Dendritic cell treated with granulocyte-macrophage colony-stimulating factor and Interleukin-4, amounts not matched to agents 40 ng/mL and 50 ng/mL, for 4 days (primary cell): ENCODE measurements around the gene IL10RA.
"Not testable (repeated sequence)": the region's sequence is repeated elsewhere in the genome, so short reads cannot be mapped to it uniquely, and the experiment has no call there.

ENCODE experiments used
- H3K27ac Mint-ChIP-seq: one replicate; pipeline ENCODE4 v1.8.0; 2022; ENCODE audit warnings: mild to moderate bottlenecking, mixed read lengths
- H3K27me3 Mint-ChIP-seq: one replicate; pipeline ENCODE4 v1.8.0; 2022; ENCODE audit warnings: mild to moderate bottlenecking, mixed read lengths
- H3K36me3 Mint-ChIP-seq: one replicate; pipeline ENCODE4 v1.8.0; 2022; ENCODE audit warnings: low read depth, mixed read lengths
- H3K4me1 Mint-ChIP-seq: one replicate; pipeline ENCODE4 v1.8.0; 2022; ENCODE audit warnings: low read depth, mixed read lengths
- H3K4me3 Mint-ChIP-seq: one replicate; pipeline ENCODE4 v1.8.0; 2022; ENCODE audit warnings: mild to moderate bottlenecking, moderate library complexity, mixed read lengths
- H3K9me3 Mint-ChIP-seq: one replicate; pipeline ENCODE4 v1.8.0; 2022; ENCODE audit warnings: mixed read lengths
- intact Hi-C: fragments of 100-400 bp; cut with micrococcal nuclease; formaldehyde crosslinking; loops from one replicate; pipeline ENCODE4 v1.15.0; 2022

The IL10RA gene

GRCh38 chr11:118001494-118001971 is 15.3 kb downstream of the IL10RA start:
- Mint-ChIP-seq H3K4me3 (no peak overlapping the region), H3K4me1 (peaks cover 97% of the 10 kb centered on the region), H3K9me3 (peaks cover 7% of the 10 kb centered on the region), H3K36me3 (peaks cover 59% of the 10 kb centered on the region), H3K27me3 (no peaks in the 10 kb centered on the region), H3K27ac (peak overlapping the region; percentile 92)
- intact Hi-C loops, result loop anchor here (5.0 kb wide), 1 partner anchor 51 kb away; no protein-coding TSS in a partner anchor

- H3K4me1 Mint-ChIP-seq, result peaks cover 97% of the 10 kb centered on the region
- peak overlapping the region; percentile 92 for H3K27ac Mint-ChIP-seq
- peaks cover 53% of the 10 kb centered on the region for H3K36me3 Mint-ChIP-seq
- no peaks in the 10 kb centered on the region for H3K27me3 Mint-ChIP-seq
- intact Hi-C loops, result loop anchor here (2.0 to 5.0 kb wide), 2 partner anchors 13 to 50 kb away; no protein-coding TSS in a partner anchor
- H3K9me3 Mint-ChIP-seq, result peaks cover 7% of the 10 kb centered on the region
- peak overlapping the region; percentile 14 for H3K4me3 Mint-ChIP-seq
Observed at GRCh38 chr11:118002010-118002540, 15.9 kb downstream of the IL10RA start.

GRCh38 chr11:118002541-118003423 is 16.6 kb downstream of the IL10RA start:
- intact Hi-C loops, result loop anchor here (1.0 to 5.0 kb wide), 3 partner anchors 10 to 50 kb away; no protein-coding TSS in a partner anchor

GRCh38 chr11:118003456-118003855 is 17.3 kb downstream of the IL10RA start:
- no peak overlapping the region for H3K4me3 Mint-ChIP-seq
- H3K9me3 Mint-ChIP-seq, result peaks cover 7% of the 10 kb centered on the region
- H3K4me1 Mint-ChIP-seq, result peaks cover 97% of the 10 kb centered on the region
- no peaks in the 10 kb centered on the region for H3K27me3 Mint-ChIP-seq
- H3K36me3 Mint-ChIP-seq, result peaks cover 40% of the 10 kb centered on the region
- intact Hi-C loops, result loop anchor here (1.0 to 5.0 kb wide), 3 partner anchors 9 to 49 kb away; no protein-coding TSS in a partner anchor
- peak overlapping the region; percentile 92 for H3K27ac Mint-ChIP-seq

More at GRCh38 chr11:118002541-118003423, 16.6 kb downstream of the IL10RA start:
- H3K36me3 Mint-ChIP-seq, result peaks cover 46% of the 10 kb centered on the region
- peak overlapping the region; percentile 92 for H3K27ac Mint-ChIP-seq
- no peaks in the 10 kb centered on the region for H3K27me3 Mint-ChIP-seq
- peaks cover 97% of the 10 kb centered on the region for H3K4me1 Mint-ChIP-seq
- H3K4me3 Mint-ChIP-seq, result no peak overlapping the region
- peaks cover 7% of the 10 kb centered on the region for H3K9me3 Mint-ChIP-seq

- Mint-ChIP-seq H3K27ac (peak overlapping the region; percentile 92), H3K4me3 (no peak overlapping the region), H3K27me3 (no peaks in the 10 kb centered on the region), H3K4me1 (peaks cover 97% of the 10 kb centered on the region), H3K9me3 (peaks cover 7% of the 10 kb centered on the region), H3K36me3 (peaks cover 27% of the 10 kb centered on the region)
- intact Hi-C loops, result loop anchor here (5.0 kb wide), 1 partner anchor 48 kb away; no protein-coding TSS in a partner anchor
Observed at GRCh38 chr11:118004543-118005223, 18.5 kb downstream of the IL10RA start.

- Mint-ChIP-seq H3K36me3 (peaks cover 19% of the 10 kb centered on the region), H3K27me3 (no peaks in the 10 kb centered on the region), H3K4me1 (peaks cover 97% of the 10 kb centered on the region), H3K4me3 (peak overlapping the region; percentile 24), H3K9me3 (peaks cover 7% of the 10 kb centered on the region), H3K27ac (peak overlapping the region; percentile 92)
- intact Hi-C loops, result no loop called here
Observed at GRCh38 chr11:118005224-118006152, 19.3 kb downstream of the IL10RA start.

- peaks cover 13% of the 10 kb centered on the region for H3K36me3 Mint-ChIP-seq
- no peaks in the 10 kb centered on the region for H3K27me3 Mint-ChIP-seq
- H3K9me3 Mint-ChIP-seq, result peaks cover 7% of the 10 kb centered on the region
- intact Hi-C loops, result no loop called here
- H3K4me1 Mint-ChIP-seq, result peaks cover 97% of the 10 kb centered on the region
- peak overlapping the region; percentile 24 for H3K4me3 Mint-ChIP-seq
- H3K27ac Mint-ChIP-seq, result peak overlapping the region; percentile 92
Observed at GRCh38 chr11:118006153-118006534, 19.9 kb downstream of the IL10RA start.

- intact Hi-C loops, result no loop called here
- Mint-ChIP-seq H3K4me3 (peak overlapping the region; percentile 22), H3K9me3 (peaks cover 7% of the 10 kb centered on the region), H3K27me3 (no peaks in the 10 kb centered on the region), H3K36me3 (peaks cover 9% of the 10 kb centered on the region), H3K4me1 (peaks cover 97% of the 10 kb centered on the region), H3K27ac (peak overlapping the region; percentile 92)
Observed at GRCh38 chr11:118007040-118007439, 20.8 kb downstream of the IL10RA start.

GRCh38 chr11:118007563-118008270 is 21.5 kb downstream of the IL10RA start:
- H3K27me3 Mint-ChIP-seq, intact Hi-C loops, H3K36me3 Mint-ChIP-seq, H3K9me3 Mint-ChIP-seq: not testable (repeated sequence)
- Mint-ChIP-seq H3K4me1 (peaks cover 97% of the 10 kb centered on the region), H3K4me3 (peak overlapping the region; percentile 49), H3K27ac (peak overlapping the region; percentile 92)

GRCh38 chr11:118008271-118008911 is 22.2 kb downstream of the IL10RA start:
- peak overlapping the region; percentile 18 for H3K4me3 Mint-ChIP-seq
- peak overlapping the region; percentile 92 for H3K27ac Mint-ChIP-seq
- H3K27me3 Mint-ChIP-seq, result no peaks in the 10 kb centered on the region
- intact Hi-C loops, result no loop called here
- peaks cover 8% of the 10 kb centered on the region for H3K36me3 Mint-ChIP-seq
- H3K4me1 Mint-ChIP-seq, result peaks cover 99% of the 10 kb centered on the region
- H3K9me3 Mint-ChIP-seq, result peaks cover 7% of the 10 kb centered on the region

GRCh38 chr11:118009864-118010737 is 23.9 kb downstream of the IL10RA start:
- peaks cover 8% of the 10 kb centered on the region for H3K9me3 Mint-ChIP-seq
- intact Hi-C loops, result loop anchor here (5.0 kb wide), 1 partner anchor 37 kb away; no protein-coding TSS in a partner anchor
- H3K27me3 Mint-ChIP-seq, result no peaks in the 10 kb centered on the region
- peaks cover 99% of the 10 kb centered on the region for H3K4me1 Mint-ChIP-seq
- H3K4me3 Mint-ChIP-seq, result peak overlapping the region; percentile 49
- peak overlapping the region; percentile 92 for H3K27ac Mint-ChIP-seq
- H3K36me3 Mint-ChIP-seq, result no peaks in the 10 kb centered on the region
